HL-60 (cell line): ENCODE data around the gene CAMTA1.

Experiments used
- DNase-seq, 2 experiments: peaks; one replicate each; pipeline ENCODE4 v3.0.0-alpha.2; 2010 to 2020; ENCODE audit warnings: low read depth in 1 of 2, low spot score in 1 of 2
- H3K27ac ChIP-seq: fragments of 250-450 bp; sonication (Bioruptor Pico); replicated peaks from 2 replicates; pipeline ENCODE4 v1.5.1; 2020; ENCODE audit warnings: mild to moderate bottlenecking, moderate library complexity
- H3K27me3 ChIP-seq: fragments of 250-450 bp; sonication (Bioruptor Pico); 2 replicates; pipeline ENCODE4 v1.5.1; 2021; ENCODE audit warnings: mild to moderate bottlenecking, moderate library complexity; ENCODE audit not compliant: insufficient read depth, poor library complexity, severe bottlenecking
- H3K4me3 ChIP-seq: replicated peaks from 2 replicates; pipeline ENCODE4 v1.5.1; 2011; ENCODE audit warnings: mild to moderate bottlenecking, control low read depth, low read length; ENCODE audit not compliant: insufficient read depth
- GABPA ChIP-seq: IDR thresholded peaks from 2 replicates; pipeline ENCODE4 v1.6.1; 2012; ENCODE audit warnings: low read depth
- POLR2AphosphoS5 ChIP-seq: IDR thresholded peaks from 2 replicates; pipeline ENCODE4 v1.6.1; 2012; ENCODE audit warnings: low read depth
- SPI1 ChIP-seq: IDR thresholded peaks from 2 replicates; pipeline ENCODE4 v1.6.1; 2012; ENCODE audit warnings: low read depth, mild to moderate bottlenecking, borderline replicate concordance
- TF ChIP-seq, protein P1 (sequence below): IDR thresholded peaks from 2 replicates; pipeline ENCODE4 v1.6.1; 2012; ENCODE audit warnings: low read depth; ENCODE audit not compliant: insufficient replicate concordance
- TF ChIP-seq, protein P2 (sequence below): IDR thresholded peaks from one replicate; pipeline ENCODE4 v1.5.1; 2011; ENCODE audit warnings: low read length, control low read depth, inconsistent platforms; ENCODE audit not compliant: insufficient read depth

CAMTA1 gene

DNA sequence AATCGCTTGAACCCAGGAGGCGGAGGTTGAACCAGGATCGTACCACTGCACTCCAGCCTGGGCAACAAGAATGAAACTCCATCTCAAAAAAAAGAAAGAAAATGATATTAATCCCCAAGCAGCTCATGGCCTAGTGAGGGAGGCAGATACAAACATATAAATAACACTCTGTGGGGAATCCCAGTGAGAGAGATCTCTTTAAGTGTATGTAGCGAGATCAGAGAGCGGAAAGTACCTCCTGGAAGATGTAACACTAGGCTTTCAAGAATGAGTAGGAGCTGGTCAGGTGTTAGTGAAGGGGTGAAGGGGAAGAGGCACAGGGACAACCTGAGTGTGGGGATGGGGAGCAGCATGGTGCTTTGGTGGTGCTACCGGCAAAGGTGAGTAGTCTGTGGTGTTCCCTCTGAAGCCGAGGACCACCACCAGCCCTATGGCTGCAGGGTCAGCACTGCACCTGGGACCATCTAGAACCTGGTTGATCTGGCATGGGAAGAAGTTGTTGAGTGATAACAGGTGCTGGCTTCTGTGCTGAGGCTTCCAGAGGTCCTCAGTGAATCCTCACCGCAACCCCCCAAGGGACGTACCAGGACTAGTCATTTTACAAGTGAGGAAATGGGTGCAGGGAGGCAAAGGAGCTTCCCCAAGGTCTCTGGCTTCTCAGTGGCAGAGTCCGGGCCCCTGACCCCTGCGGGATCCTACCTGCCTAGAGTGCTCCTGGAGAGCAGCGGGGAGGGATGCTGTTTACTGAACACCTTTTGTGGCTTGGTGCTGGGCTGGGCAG is 618.2 kb downstream of the CAMTA1 start:
- H3K27ac ChIP-seq, result no peak overlapping the region
- H3K27me3 ChIP-seq, result no peaks in the 10 kb centered on the region
- H3K4me3 ChIP-seq, result no peak overlapping the region
- no peak for DNase-seq
- TF ChIP-seq SPI1 (no peak), POLR2AphosphoS5 (no peak), GABPA (no peak)
- TF ChIP-seq, protein P1, sequence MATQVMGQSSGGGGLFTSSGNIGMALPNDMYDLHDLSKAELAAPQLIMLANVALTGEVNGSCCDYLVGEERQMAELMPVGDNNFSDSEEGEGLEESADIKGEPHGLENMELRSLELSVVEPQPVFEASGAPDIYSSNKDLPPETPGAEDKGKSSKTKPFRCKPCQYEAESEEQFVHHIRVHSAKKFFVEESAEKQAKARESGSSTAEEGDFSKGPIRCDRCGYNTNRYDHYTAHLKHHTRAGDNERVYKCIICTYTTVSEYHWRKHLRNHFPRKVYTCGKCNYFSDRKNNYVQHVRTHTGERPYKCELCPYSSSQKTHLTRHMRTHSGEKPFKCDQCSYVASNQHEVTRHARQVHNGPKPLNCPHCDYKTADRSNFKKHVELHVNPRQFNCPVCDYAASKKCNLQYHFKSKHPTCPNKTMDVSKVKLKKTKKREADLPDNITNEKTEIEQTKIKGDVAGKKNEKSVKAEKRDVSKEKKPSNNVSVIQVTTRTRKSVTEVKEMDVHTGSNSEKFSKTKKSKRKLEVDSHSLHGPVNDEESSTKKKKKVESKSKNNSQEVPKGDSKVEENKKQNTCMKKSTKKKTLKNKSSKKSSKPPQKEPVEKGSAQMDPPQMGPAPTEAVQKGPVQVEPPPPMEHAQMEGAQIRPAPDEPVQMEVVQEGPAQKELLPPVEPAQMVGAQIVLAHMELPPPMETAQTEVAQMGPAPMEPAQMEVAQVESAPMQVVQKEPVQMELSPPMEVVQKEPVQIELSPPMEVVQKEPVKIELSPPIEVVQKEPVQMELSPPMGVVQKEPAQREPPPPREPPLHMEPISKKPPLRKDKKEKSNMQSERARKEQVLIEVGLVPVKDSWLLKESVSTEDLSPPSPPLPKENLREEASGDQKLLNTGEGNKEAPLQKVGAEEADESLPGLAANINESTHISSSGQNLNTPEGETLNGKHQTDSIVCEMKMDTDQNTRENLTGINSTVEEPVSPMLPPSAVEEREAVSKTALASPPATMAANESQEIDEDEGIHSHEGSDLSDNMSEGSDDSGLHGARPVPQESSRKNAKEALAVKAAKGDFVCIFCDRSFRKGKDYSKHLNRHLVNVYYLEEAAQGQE, result no peak
- TF ChIP-seq, protein P2, sequence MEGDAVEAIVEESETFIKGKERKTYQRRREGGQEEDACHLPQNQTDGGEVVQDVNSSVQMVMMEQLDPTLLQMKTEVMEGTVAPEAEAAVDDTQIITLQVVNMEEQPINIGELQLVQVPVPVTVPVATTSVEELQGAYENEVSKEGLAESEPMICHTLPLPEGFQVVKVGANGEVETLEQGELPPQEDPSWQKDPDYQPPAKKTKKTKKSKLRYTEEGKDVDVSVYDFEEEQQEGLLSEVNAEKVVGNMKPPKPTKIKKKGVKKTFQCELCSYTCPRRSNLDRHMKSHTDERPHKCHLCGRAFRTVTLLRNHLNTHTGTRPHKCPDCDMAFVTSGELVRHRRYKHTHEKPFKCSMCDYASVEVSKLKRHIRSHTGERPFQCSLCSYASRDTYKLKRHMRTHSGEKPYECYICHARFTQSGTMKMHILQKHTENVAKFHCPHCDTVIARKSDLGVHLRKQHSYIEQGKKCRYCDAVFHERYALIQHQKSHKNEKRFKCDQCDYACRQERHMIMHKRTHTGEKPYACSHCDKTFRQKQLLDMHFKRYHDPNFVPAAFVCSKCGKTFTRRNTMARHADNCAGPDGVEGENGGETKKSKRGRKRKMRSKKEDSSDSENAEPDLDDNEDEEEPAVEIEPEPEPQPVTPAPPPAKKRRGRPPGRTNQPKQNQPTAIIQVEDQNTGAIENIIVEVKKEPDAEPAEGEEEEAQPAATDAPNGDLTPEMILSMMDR, result no peak

DNA sequence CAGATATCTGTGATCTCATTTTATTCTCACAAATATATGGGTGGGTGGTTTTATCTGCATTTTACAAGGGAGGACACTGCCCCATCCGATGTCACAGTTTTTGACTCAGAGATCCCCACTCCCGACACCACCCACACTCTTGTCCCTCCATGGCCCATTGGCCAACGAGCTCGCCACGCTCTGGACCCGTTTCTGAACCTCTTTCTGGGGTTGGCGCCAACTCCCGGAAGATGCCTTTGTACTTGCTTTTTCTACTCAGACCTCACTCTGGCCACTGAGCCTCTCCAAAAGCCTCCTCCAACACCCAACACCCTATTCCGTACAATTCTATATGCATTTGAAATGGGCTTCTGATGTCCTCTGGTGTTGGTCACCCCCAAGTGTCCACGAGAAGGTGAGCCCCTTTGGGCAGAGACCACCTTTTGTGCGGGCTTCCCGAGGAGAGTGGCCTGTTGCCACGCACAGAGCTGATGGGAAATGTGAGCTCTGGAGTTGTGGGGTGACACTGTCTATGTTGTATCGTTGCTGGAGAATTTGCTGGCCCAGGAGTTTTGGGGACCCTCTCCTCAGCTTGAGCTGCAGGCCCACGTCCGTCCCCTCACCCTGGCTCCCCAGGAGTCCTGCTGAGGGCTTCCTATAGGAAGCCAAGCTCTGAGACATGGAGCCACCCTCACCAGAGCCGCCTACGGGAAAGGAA is 618.9 kb downstream of the CAMTA1 start:
- Histone ChIP-seq H3K27ac (no peak overlapping the region), H3K27me3 (no peaks in the 10 kb centered on the region), H3K4me3 (no peak overlapping the region)
- no peak for DNase-seq
- TF ChIP-seq POLR2AphosphoS5 (no peak), SPI1 (no peak), GABPA (no peak)
- TF ChIP-seq, protein P1, result no peak
- TF ChIP-seq, protein P2, result no peak

DNA sequence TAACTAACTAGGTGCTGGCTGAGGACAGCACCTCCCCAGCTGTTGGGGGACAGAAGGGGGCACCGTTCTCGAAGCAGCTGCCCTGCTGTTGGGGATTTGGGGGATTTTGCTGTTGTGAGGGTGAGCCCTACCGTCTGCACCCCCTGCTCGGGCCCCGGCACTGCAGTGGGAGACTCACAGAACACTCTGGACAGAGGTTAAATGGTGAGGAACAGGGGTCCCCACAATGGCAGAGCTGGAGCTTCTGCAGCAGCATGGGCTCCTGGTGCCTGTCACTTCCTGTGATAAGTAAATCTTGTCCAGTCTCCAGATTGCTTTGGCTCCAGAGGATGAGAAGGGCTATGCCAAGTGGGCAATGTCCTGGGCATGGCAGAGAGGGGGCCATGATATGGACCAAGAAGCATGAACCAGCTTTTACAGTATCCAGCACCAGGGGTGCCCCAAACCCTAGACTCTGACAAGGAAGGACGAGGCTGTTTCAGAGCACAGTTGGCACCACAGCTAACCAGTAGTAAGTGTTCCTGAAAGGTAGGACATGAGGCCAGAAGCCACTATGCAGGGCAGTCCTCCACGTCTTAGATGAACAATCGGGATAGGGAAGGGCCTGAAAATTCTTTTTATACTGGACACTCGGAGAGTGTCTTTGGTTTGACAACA is 620.7 kb downstream of the CAMTA1 start:
- no peaks in the 10 kb centered on the region for H3K27me3 ChIP-seq
- H3K27ac ChIP-seq, result no peak overlapping the region
- H3K4me3 ChIP-seq, result no peak overlapping the region
- DNase-seq, result no peak
- TF ChIP-seq, protein P1, result no peak
- no peak for TF ChIP-seq SPI1
- TF ChIP-seq GABPA, result no peak
- no peak for TF ChIP-seq POLR2AphosphoS5
- TF ChIP-seq, protein P2, result no peak
